Prostate gland (tissue), 2 donors: ENCODE measurements around the gene TRIM67. TPM values are rescaled to one million over a fixed set of nuclear protein-coding genes. Genes with fewer than 3 reads are reported as not detected.

Experiments
- DNase-seq: peaks from one replicate; pipeline ENCODE4 v3.0.0-alpha.2; 2019; ENCODE audit warnings: low spot score
- H3K27ac ChIP-seq, 2 donors: fragments of 200-600 bp; sonication (generic); 2 replicates each; pipeline ENCODE4 v1.5.1; 2017 to 2019
- H3K27me3 ChIP-seq: fragments of 200-600 bp; sonication (generic); replicated peaks from 2 replicates; pipeline ENCODE4 v1.5.1; 2019; ENCODE audit not compliant: insufficient read depth
- H3K36me3 ChIP-seq, 2 donors: fragments of 200-600 bp; sonication (generic); 1 replicate in 1 of 2; 2 replicates in 1 of 2; pipeline versions ENCODE4 v1.5.1 to v1.8.1; 2017 to 2019
- H3K4me1 ChIP-seq: fragments of 200-600 bp; sonication (generic); replicated peaks from 2 replicates; pipeline ENCODE4 v1.5.1; 2019
- H3K4me3 ChIP-seq, 2 donors: fragments of 200-600 bp; sonication (generic); 2 replicates each; pipeline ENCODE4 v1.5.1; 2017 to 2019
- H3K9me3 ChIP-seq: fragments of 200-600 bp; sonication (generic); 2 replicates; pipeline ENCODE4 v1.5.1; 2017
- CTCF ChIP-seq, 4 experiments: fragments of 200-600 bp in 2 of 4; fragments of 450-650 bp in 2 of 4; sonication (generic) in 2 of 4; IDR thresholded peaks; 1 replicate in 3 of 4; 2 replicates in 1 of 4; pipeline ENCODE4 v1.5.1; 2016 to 2019; ENCODE audit warnings: antibody characterized with exemption in 4 of 4, mild to moderate bottlenecking in 2 of 4, moderate library complexity in 2 of 4
- POLR2A ChIP-seq: fragments of 450-650 bp; IDR thresholded peaks from one replicate; pipeline ENCODE4 v1.6.1; 2016; ENCODE audit warnings: antibody characterized with exemption, mild to moderate bottlenecking
- POLR2AphosphoS5 ChIP-seq: sonication (generic); formaldehyde crosslinking; IDR thresholded peaks from one replicate; pipeline ENCODE4 v1.6.1; 2017; ENCODE audit warnings: antibody characterized with exemption
- WGBS: methylation state at CpG from one replicate; pipeline ENCODE4 v1.1.5; 2018; 5-methylcytosine and 5-hydroxymethylcytosine counted together
- intact Hi-C: fragments of 100-400 bp; cut with DNase I; formaldehyde crosslinking; loops from one replicate; pipeline ENCODE4 v1.14.2; 2022
- total RNA-seq, 2 donors: library from RNA; depleted of rRNA; stranded (reverse); fragments of >200 nt; gene quantifications; one replicate each; pipeline ENCODE4 v1.1.0, GENCODE V29; 2016

The TRIM67 gene
- total RNA-seq, 2 donors from 2014 or later: 0.28 TPM; not detected in 1

GRCh38 chr1:231144416-231145193 is 17.3 kb upstream of the TRIM67 start:
- H3K4me3 ChIP-seq: no peak overlapping the region
- WGBS: 81% methylated on average over 7 of the region's 7 CpGs
- intact Hi-C loops: no loop called here

GRCh38 chr1:231147896-231148295 is 14.0 kb upstream of the TRIM67 start:
- Histone ChIP-seq H3K36me3 (no peaks in the 10 kb centered on the region), H3K27me3 (no peaks in the 10 kb centered on the region), H3K27ac (no peak overlapping the region), H3K9me3 (no peaks in the 10 kb centered on the region), H3K4me1 (no peaks in the 10 kb centered on the region), H3K4me3 (no peak overlapping the region)
- TF ChIP-seq POLR2A (no peak), CTCF (IDR thresholded peaks at IDR 0.05) (no peak), POLR2AphosphoS5 (no peak)
- DNase-seq: no peak
- intact Hi-C loops: no loop called here
- 73% methylated on average over 3 of the region's 3 CpGs for WGBS

More at GRCh38 chr1:231144416-231145193, 17.3 kb upstream of the TRIM67 start:
- Histone ChIP-seq H3K27me3 (no peaks in the 10 kb centered on the region), H3K27ac (no peak overlapping the region), H3K9me3 (no peaks in the 10 kb centered on the region), H3K36me3 (no peaks in the 10 kb centered on the region), H3K4me1 (no peaks in the 10 kb centered on the region)
- no peak for TF ChIP-seq CTCF (IDR thresholded peaks at IDR 0.05)
- no peak for TF ChIP-seq POLR2AphosphoS5
- no peak for TF ChIP-seq POLR2A
- no peak for DNase-seq

GRCh38 chr1:231151811-231152210 is 10.0 kb upstream of the TRIM67 start:
- H3K9me3 ChIP-seq: no peaks in the 10 kb centered on the region
- TF ChIP-seq POLR2AphosphoS5 (no peak), CTCF (IDR thresholded peaks at IDR 0.05) (no peak), POLR2A (no peak)
- no peaks in the 10 kb centered on the region for H3K36me3 ChIP-seq
- no peak for DNase-seq
- intact Hi-C loops: no loop called here
- no peak overlapping the region for H3K4me3 ChIP-seq
- no peaks in the 10 kb centered on the region for H3K27me3 ChIP-seq
- 11% methylated on average over 1 of the region's 1 CpG for WGBS
- H3K27ac ChIP-seq: no peak overlapping the region
- H3K4me1 ChIP-seq: no peaks in the 10 kb centered on the region

- intact Hi-C loops: no loop called here
These were observed 8.1 kb upstream of the TRIM67 start for GRCh38 chr1:231153726-231154125.

More at GRCh38 chr1:231153726-231154125, 8.1 kb upstream of the TRIM67 start:
- no peak for DNase-seq
- Histone ChIP-seq H3K36me3 (no peaks in the 10 kb centered on the region), H3K4me1 (no peaks in the 10 kb centered on the region), H3K27me3 (no peaks in the 10 kb centered on the region), H3K4me3 (no peak overlapping the region), H3K9me3 (no peaks in the 10 kb centered on the region), H3K27ac (no peak overlapping the region)
- TF ChIP-seq POLR2A (no peak), POLR2AphosphoS5 (no peak), CTCF (IDR thresholded peaks at IDR 0.05) (no peak)
- 34% methylated on average over 2 of the region's 2 CpGs for WGBS
